Endothelial cell (in vitro differentiated cells): ENCODE data around the gene USP2. TPM values are rescaled to one million over a fixed set of nuclear protein-coding genes. Genes with fewer than 3 reads are reported as not detected.

Experiments used
- DNase-seq: peaks from one replicate; pipeline ENCODE4 v3.0.0; 2021; ENCODE audit warnings: low spot score
- H3K27ac Mint-ChIP-seq: one replicate; pipeline ENCODE4 v1.8.0; 2021; ENCODE audit warnings: mixed read lengths, inconsistent platforms; ENCODE audit not compliant: unreplicated experiment
- H3K27me3 Mint-ChIP-seq: one replicate; pipeline ENCODE4 v1.8.0; 2021; ENCODE audit warnings: mild to moderate bottlenecking, moderate library complexity, mixed read lengths, inconsistent platforms; ENCODE audit not compliant: unreplicated experiment
- H3K36me3 Mint-ChIP-seq: one replicate; pipeline ENCODE4 v1.8.0; 2021; ENCODE audit warnings: mild to moderate bottlenecking, low read depth, mixed read lengths, inconsistent platforms; ENCODE audit not compliant: unreplicated experiment
- H3K4me1 Mint-ChIP-seq: one replicate; pipeline ENCODE4 v1.8.0; 2021; ENCODE audit warnings: mild to moderate bottlenecking, mixed read lengths, inconsistent platforms; ENCODE audit not compliant: unreplicated experiment
- H3K4me3 Mint-ChIP-seq: one replicate; pipeline ENCODE4 v1.8.0; 2021; ENCODE audit warnings: mild to moderate bottlenecking, mixed read lengths, inconsistent platforms; ENCODE audit not compliant: unreplicated experiment
- H3K9me3 Mint-ChIP-seq: one replicate; pipeline ENCODE4 v1.8.0; 2021; ENCODE audit warnings: mixed read lengths, inconsistent platforms; ENCODE audit not compliant: unreplicated experiment
- CTCF ChIP-seq: fragments of 200-600 bp; sonication (generic); IDR thresholded peaks from one replicate; pipeline ENCODE4 v1.5.0; 2021; ENCODE audit warnings: antibody characterized with exemption; ENCODE audit not compliant: unreplicated experiment
- total RNA-seq: library from RNA; stranded (reverse); fragmentation: NEBNext Ultra II Directional; extraction: Animal tissue kit (Norgen Biotek cat#: 25700); gene quantifications from one replicate; pipeline ENCODE4 v1.2.1, GENCODE V29; 2021; ENCODE audit not compliant: unreplicated experiment

Gene USP2
- total RNA-seq, 1 donor from 2014 or later = 1.5 TPM

GRCh38 chr11:119420631-119421030 lies 39.1 kb upstream of the USP2 start:
- peak overlapping the region; percentile 87 for H3K27ac Mint-ChIP-seq

GRCh38 chr11:119419834-119420492 lies 38.5 kb upstream of the USP2 start:
- peak overlapping the region; percentile 81 for H3K27ac Mint-ChIP-seq
- H3K4me3 Mint-ChIP-seq = peak overlapping the region; percentile 98
- no peaks in the 10 kb centered on the region for H3K9me3 Mint-ChIP-seq
- peaks cover 28% of the 10 kb centered on the region for H3K36me3 Mint-ChIP-seq
- no peak for TF ChIP-seq CTCF
- H3K27me3 Mint-ChIP-seq = peaks cover 12% of the 10 kb centered on the region
- H3K4me1 Mint-ChIP-seq = peaks cover 67% of the 10 kb centered on the region
- DNase-seq = no peak

More at GRCh38 chr11:119420631-119421030, 39.1 kb upstream of the USP2 start:
- peaks cover 69% of the 10 kb centered on the region for H3K4me1 Mint-ChIP-seq
- DNase-seq = no peak
- peaks cover 28% of the 10 kb centered on the region for H3K36me3 Mint-ChIP-seq
- H3K4me3 Mint-ChIP-seq = peak overlapping the region; percentile 98
- peaks cover 10% of the 10 kb centered on the region for H3K27me3 Mint-ChIP-seq
- TF ChIP-seq CTCF = no peak
- H3K9me3 Mint-ChIP-seq = no peaks in the 10 kb centered on the region

- Mint-ChIP-seq H3K4me1 (peaks cover 61% of the 10 kb centered on the region), H3K9me3 (no peaks in the 10 kb centered on the region), H3K4me3 (peak overlapping the region; percentile 98), H3K36me3 (peaks cover 28% of the 10 kb centered on the region), H3K27me3 (peaks cover 12% of the 10 kb centered on the region), H3K27ac (peak overlapping the region; percentile 81)
- no peak for DNase-seq
- TF ChIP-seq CTCF = no peak
Observed at GRCh38 chr11:119419246-119419645, 37.8 kb upstream of the USP2 start.

GRCh38 chr11:119418759-119419158 lies 37.3 kb upstream of the USP2 start:
- Mint-ChIP-seq H3K4me3 (peak overlapping the region; percentile 98), H3K27me3 (peaks cover 12% of the 10 kb centered on the region), H3K27ac (peak overlapping the region; percentile 81), H3K4me1 (peaks cover 57% of the 10 kb centered on the region), H3K9me3 (no peaks in the 10 kb centered on the region), H3K36me3 (peaks cover 28% of the 10 kb centered on the region)
- DNase-seq = no peak
- TF ChIP-seq CTCF = no peak

- DNase-seq = peak; percentile 39
- H3K4me1 Mint-ChIP-seq = peaks cover 56% of the 10 kb centered on the region
- H3K4me3 Mint-ChIP-seq = peak overlapping the region; percentile 75
- peaks cover 14% of the 10 kb centered on the region for H3K27me3 Mint-ChIP-seq
- H3K27ac Mint-ChIP-seq = peak overlapping the region; percentile 93
- no peaks in the 10 kb centered on the region for H3K9me3 Mint-ChIP-seq
- TF ChIP-seq CTCF = no peak
- H3K36me3 Mint-ChIP-seq = peaks cover 28% of the 10 kb centered on the region
Observed at GRCh38 chr11:119417726-119418540, 36.4 kb upstream of the USP2 start.
